HepG2 (cell line): ENCODE results near the gene UTRN. TPM values are rescaled to one million over a fixed set of nuclear protein-coding genes. Genes with fewer than 3 reads are reported as not detected.

Experiments
- AHR ChIP-seq: IDR thresholded peaks from 2 replicates; pipeline ENCODE4 v1.6.1; 2018; ENCODE audit warnings: missing genetic modification reagents, missing compliant biosample characterization
- CHD4 ChIP-seq: fragments of 200-600 bp; sonication (generic); IDR thresholded peaks from 2 replicates; pipeline ENCODE4 v1.7.0; 2017; ENCODE audit warnings: mild to moderate bottlenecking, low read length, borderline replicate concordance
- DNMT1 ChIP-seq: sonication (generic); formaldehyde crosslinking; IDR thresholded peaks from 2 replicates; pipeline ENCODE4 v1.5.1; 2020; ENCODE audit warnings: mild to moderate bottlenecking, missing genetic modification reagents
- GABPA ChIP-seq, 2 experiments: IDR thresholded peaks; 2 replicates each; pipeline ENCODE4 v1.6.1; 2011 to 2016; ENCODE audit warnings: low read depth in 2 of 2, low read length in 1 of 2, missing biosample characterization in 1 of 2, missing genetic modification characterization in 1 of 2
- HINFP ChIP-seq: sonication (generic); formaldehyde crosslinking; IDR thresholded peaks from 2 replicates; pipeline ENCODE4 v1.4.0; 2020; ENCODE audit warnings: low read depth, mild to moderate bottlenecking, missing genetic modification reagents
- KLF16 ChIP-seq, 2 experiments: sonication (generic) in 1 of 2; formaldehyde crosslinking in 1 of 2; IDR thresholded peaks; 2 replicates each; pipeline versions ENCODE4 v1.6.1 to v1.8.0; 2016 to 2023; ENCODE audit warnings: missing genetic modification reagents in 2 of 2, missing compliant biosample characterization in 1 of 2
- MAZ ChIP-seq, 2 experiments: sonication (generic) in 1 of 2; formaldehyde crosslinking in 1 of 2; IDR thresholded peaks; 2 replicates each; pipeline versions ENCODE4 v1.5.0 to v1.6.1; 2012 to 2020; ENCODE audit warnings: low read depth in 2 of 2, mild to moderate bottlenecking in 2 of 2, borderline replicate concordance in 1 of 2, improper control_type of control experiment in 1 of 2, low read length in 1 of 2, missing genetic modification reagents in 1 of 2, moderate library complexity in 1 of 2
- NCOA1 ChIP-seq: sonication (generic); formaldehyde crosslinking; IDR thresholded peaks from 2 replicates; pipeline ENCODE4 v1.9.0; 2021; ENCODE audit warnings: missing genetic modification reagents
- NFE2L2 ChIP-seq: fragments of 150-350 bp; IDR thresholded peaks from 2 replicates; pipeline ENCODE4 v1.6.1; 2014; ENCODE audit warnings: low read length
- NFKBIZ ChIP-seq: IDR thresholded peaks from 2 replicates; pipeline ENCODE4 v1.6.1; 2018; ENCODE audit warnings: missing genetic modification reagents, missing compliant biosample characterization
- PLSCR1 ChIP-seq: sonication (generic); formaldehyde crosslinking; IDR thresholded peaks from 2 replicates; pipeline ENCODE4 v1.5.0; 2020; ENCODE audit warnings: missing genetic modification reagents, mild to moderate bottlenecking, borderline replicate concordance
- SALL2 ChIP-seq: sonication (generic); formaldehyde crosslinking; IDR thresholded peaks from 2 replicates; pipeline ENCODE4 v1.8.1; 2023; ENCODE audit warnings: mild to moderate bottlenecking, missing genetic modification reagents, inconsistent platforms
- STAG1 ChIP-seq: sonication (generic); formaldehyde crosslinking; IDR thresholded peaks from 2 replicates; pipeline ENCODE4 v1.4.0; 2020; ENCODE audit warnings: missing genetic modification reagents
- TBL1XR1 ChIP-seq: fragments of 150-350 bp; IDR thresholded peaks from 2 replicates; pipeline ENCODE4 v1.6.1; 2014; ENCODE audit warnings: borderline replicate concordance, low read length; ENCODE audit not compliant: partially characterized antibody
- TCF12 ChIP-seq, 2 experiments: fragments of 450-650 bp in 1 of 2; sonication (generic) in 1 of 2; formaldehyde crosslinking in 1 of 2; IDR thresholded peaks; 2 replicates each; pipeline versions ENCODE4 v1.6.1 to v1.8.0; 2017 to 2022; ENCODE audit warnings: antibody characterized with exemption in 1 of 2, mild to moderate bottlenecking in 1 of 2, missing genetic modification reagents in 1 of 2, moderate library complexity in 1 of 2
- TEF ChIP-seq: sonication (generic); formaldehyde crosslinking; IDR thresholded peaks from 2 replicates; pipeline ENCODE4 v1.5.0; 2020; ENCODE audit warnings: missing genetic modification reagents
- YY1 ChIP-seq: IDR thresholded peaks from 2 replicates; pipeline ENCODE4 v1.6.1; 2011; ENCODE audit warnings: low read length, low read depth, moderate library complexity, mild to moderate bottlenecking; ENCODE audit not compliant: insufficient read depth, insufficient replicate concordance
- ZNF367 ChIP-seq: sonication (generic); formaldehyde crosslinking; IDR thresholded peaks from 2 replicates; pipeline ENCODE4 v1.4.0; 2020; ENCODE audit warnings: missing genetic modification reagents, borderline replicate concordance
- ZNF605 ChIP-seq: sonication (generic); formaldehyde crosslinking; IDR thresholded peaks from 2 replicates; pipeline ENCODE4 v1.8.0; 2022; ENCODE audit warnings: mild to moderate bottlenecking, missing genetic modification reagents
- ZNF709 ChIP-seq: sonication (generic); formaldehyde crosslinking; IDR thresholded peaks from 2 replicates; pipeline ENCODE4 v1.5.0; 2020; ENCODE audit warnings: mild to moderate bottlenecking, missing genetic modification reagents
- ZNF720 ChIP-seq: sonication (generic); formaldehyde crosslinking; IDR thresholded peaks from 2 replicates; pipeline ENCODE4 v1.4.0; 2020; ENCODE audit warnings: missing genetic modification reagents
- polyA plus RNA-seq, 8 experiments: library from polyadenylated mRNA; depleted of rRNA in 3 of 8; stranded (reverse) in 7 of 8; unstranded in 1 of 8; fragments of >200 nt; fragmentation: Illumina TruSeq in 4 of 8; extraction: Trizol in 4 of 8; gene quantifications; 2 replicates each; pipeline versions ENCODE4 v1.2.1 to v1.2.3, GENCODE V29; 2011 to 2016; ENCODE audit warnings: low read depth in 4 of 8, missing spikeins in 1 of 8, mixed read lengths in 1 of 8; ENCODE audit not compliant: insufficient read depth in 1 of 8
- total RNA-seq, 5 experiments: library from RNA; depleted of rRNA; stranded (reverse); fragments of >200 nt; fragmentation: Illumina TruSeq; extraction: Trizol; gene quantifications; 2 replicates each; pipeline ENCODE4 v1.2.3, GENCODE V29; 2016; ENCODE audit warnings: low read depth in 1 of 5
- TF ChIP-seq, protein P1 (sequence below): sonication (generic); formaldehyde crosslinking; IDR thresholded peaks from 2 replicates; pipeline ENCODE4 v1.4.0; 2020; ENCODE audit warnings: mild to moderate bottlenecking, missing genetic modification reagents

The UTRN gene
- total and polyA plus RNA-seq, 2 of the 13 experiments (the other 11 are each of a cell fraction or from before 2014, with no cell fraction given) = 102 to 116 TPM

DNA sequence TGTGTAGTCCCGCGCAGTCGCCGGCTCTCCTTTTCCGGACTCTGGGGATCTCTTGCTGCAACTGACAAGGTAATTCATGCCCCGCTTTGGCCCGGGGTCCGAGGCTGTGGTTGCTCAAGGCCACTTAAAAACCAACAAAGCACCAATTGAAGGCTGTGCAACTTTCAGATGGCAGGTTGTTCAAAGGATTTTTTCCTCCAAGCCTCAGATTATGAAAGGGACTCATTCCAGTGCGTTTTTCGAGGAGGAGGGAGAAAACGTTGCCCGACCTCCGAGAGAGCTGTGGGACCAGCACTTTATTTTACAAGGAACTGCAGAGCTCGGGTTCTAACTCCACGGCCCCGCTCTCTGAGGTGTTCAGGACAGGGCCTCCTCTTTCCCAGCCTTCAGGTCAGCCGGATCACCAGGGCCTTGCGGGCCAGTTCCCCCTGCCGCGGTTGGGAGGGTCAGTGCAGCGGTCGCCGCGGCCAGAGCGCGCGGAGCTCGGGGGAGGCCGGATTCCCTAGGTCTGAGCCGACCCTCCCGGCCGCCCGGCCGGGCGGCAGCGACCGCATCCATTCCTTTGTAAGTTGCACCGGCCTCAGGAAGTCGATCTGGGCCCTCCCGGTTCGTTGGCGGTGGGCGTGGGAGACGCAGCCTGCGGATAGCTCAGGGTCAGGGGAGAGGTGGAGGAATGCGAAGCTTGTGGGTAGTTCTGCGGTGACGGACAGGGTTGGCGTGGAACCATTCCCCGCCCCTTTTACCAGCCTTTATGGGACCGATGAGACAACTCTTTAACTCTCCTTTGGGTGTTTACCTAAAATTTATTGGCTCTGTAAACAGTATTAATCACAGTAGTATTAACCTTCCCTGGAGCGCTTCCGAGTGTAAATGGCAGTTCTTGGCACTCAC is 1.6 kb downstream of the UTRN start (continued):
- TF ChIP-seq SALL2 (CRISPR knock-in tag) (peak; percentile 41; the same call in 1 of the 2 replicates), PLSCR1 (CRISPR knock-in tag) (no peak), ZNF720 (CRISPR knock-in tag) (no peak), ZNF709 (CRISPR knock-in tag) (no peak), MAZ (IDR thresholded peaks at IDR 0.05; ENCODE audit: borderline replicate concordance, low read depth, low read length) (no peak), MAZ (CRISPR knock-in tag; IDR thresholded peaks at IDR 0.05; ENCODE audit: low read depth) (0 out of 2 replicates have a peak, but pooled peaks have one; percentile 14), HINFP (CRISPR knock-in tag) (peak; percentile 57; the same call in 1 of the 2 replicates), NFKBIZ (CRISPR knock-in tag) (no peak; the same call in 1 of the 2 replicates), ZNF605 (CRISPR knock-in tag) (0 out of 2 replicates have a peak, but pooled peaks have one; percentile 28), NFE2L2 (no peak), KLF16 (CRISPR knock-in tag; IDR thresholded peaks at IDR 0.05) (peak in 1 of 2 experiments; percentile 36; a peak in 1 of 4 replicates), YY1 (peak; percentile 69), TBL1XR1 (peak; percentile 38), TCF12 (IDR thresholded peaks at IDR 0.05) (no peak), TCF12 (CRISPR knock-in tag; IDR thresholded peaks at IDR 0.05) (peak; percentile 63; the same call in 1 of the 2 replicates), NCOA1 (peak; percentile 94), DNMT1 (CRISPR knock-in tag) (peak; percentile 65; the same call in 1 of the 2 replicates), AHR (CRISPR knock-in tag) (peak; percentile 73; the same call in 1 of the 2 replicates), STAG1 (CRISPR knock-in tag) (no peak; the same call in none of the 2 replicates), TEF (0 out of 2 replicates have a peak, but pooled peaks have one; percentile 12), CHD4 (no peak), ZNF367 (CRISPR knock-in tag) (0 out of 2 replicates have a peak, but pooled peaks have one; percentile 14), GABPA (IDR thresholded peaks at IDR 0.05; ENCODE audit: low read depth, low read length) (no peak), GABPA (CRISPR knock-in tag; IDR thresholded peaks at IDR 0.05; ENCODE audit: low read depth) (peak; percentile 25; the same call in 1 of the 2 replicates)
- TF ChIP-seq, protein P1, sequence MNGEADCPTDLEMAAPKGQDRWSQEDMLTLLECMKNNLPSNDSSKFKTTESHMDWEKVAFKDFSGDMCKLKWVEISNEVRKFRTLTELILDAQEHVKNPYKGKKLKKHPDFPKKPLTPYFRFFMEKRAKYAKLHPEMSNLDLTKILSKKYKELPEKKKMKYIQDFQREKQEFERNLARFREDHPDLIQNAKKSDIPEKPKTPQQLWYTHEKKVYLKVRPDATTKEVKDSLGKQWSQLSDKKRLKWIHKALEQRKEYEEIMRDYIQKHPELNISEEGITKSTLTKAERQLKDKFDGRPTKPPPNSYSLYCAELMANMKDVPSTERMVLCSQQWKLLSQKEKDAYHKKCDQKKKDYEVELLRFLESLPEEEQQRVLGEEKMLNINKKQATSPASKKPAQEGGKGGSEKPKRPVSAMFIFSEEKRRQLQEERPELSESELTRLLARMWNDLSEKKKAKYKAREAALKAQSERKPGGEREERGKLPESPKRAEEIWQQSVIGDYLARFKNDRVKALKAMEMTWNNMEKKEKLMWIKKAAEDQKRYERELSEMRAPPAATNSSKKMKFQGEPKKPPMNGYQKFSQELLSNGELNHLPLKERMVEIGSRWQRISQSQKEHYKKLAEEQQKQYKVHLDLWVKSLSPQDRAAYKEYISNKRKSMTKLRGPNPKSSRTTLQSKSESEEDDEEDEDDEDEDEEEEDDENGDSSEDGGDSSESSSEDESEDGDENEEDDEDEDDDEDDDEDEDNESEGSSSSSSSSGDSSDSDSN (CRISPR knock-in tag) = peak; percentile 82
